Stimulated activated CD8-positive, alpha-beta memory T cell treated with anti-CD3 and anti-CD28 coated beads, Interleukin-2, amount 100 ng/mL, for 1 hour (primary cell): Measurements from ENCODE around the gene PSAP.

ENCODE experiments used
- DNase-seq, 2 donors: peaks; one replicate each; pipeline ENCODE4 v3.0.0-alpha.2; 2020; ENCODE audit warnings: low read depth in 2 of 2

PSAP gene

DNA sequence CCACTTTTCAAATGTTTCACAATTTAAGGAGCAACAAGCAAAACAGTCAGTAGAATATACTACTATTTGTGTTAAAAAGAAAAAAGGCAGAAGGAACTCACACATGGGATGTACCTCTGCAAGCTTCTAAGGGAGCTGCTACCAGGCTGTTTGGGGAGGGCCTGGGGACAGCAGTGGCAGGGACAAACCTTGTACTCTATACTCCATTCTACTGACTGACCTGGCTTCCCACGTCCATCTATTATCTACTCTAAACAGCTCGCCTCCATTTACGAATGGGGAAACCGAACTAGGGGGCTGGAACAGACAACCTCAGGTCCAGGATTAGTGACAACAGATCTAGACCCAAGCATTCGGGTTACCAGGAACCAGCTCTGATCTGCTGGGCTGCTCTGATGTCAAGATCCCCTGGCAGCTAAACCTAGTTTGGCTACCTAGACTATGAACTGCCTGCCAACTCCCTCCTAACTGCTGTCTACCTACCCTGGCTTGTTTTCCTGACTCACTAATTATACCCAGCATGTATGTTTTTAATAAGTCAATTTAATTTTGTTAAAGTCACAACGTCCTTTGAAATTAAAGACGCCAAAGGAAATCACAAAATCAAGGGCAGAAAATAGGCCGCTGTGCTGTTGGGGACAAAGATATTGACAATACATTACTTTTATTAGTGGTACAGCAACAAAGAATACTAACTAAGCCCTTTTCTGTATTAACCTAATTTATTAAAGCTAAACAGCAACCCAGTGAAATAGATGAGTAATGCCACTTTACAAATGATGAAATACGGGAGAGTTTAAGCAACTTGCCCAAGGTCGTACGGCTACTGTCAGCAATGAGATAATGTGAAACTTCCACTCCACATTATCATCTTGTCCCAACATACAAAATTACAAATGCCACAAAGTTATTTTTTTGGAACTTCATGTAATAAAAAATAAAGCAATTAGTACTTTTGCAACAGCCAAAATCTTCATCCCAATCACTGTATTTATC, 5.3 kb downstream of the PSAP start:
- DNase-seq: no peak

DNA sequence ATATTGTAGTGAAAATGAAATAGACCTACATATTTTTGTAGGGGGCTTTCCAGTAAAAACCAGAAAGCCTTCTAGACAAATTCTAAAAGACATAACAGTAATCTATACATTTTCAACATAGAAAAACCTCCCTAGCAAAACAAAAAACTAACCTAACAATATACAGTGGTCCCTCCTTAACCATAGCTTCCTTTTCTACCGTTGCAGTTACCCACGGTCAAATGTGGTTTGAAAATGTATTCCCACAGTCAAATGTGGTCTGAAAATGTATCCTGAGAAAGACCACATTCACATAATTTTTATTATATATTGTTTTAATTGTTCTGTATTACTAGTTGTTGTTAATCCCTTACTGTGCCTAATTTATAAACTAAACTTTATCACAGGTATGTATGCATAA, 6.4 kb downstream of the PSAP start:
- DNase-seq: no peak

DNA sequence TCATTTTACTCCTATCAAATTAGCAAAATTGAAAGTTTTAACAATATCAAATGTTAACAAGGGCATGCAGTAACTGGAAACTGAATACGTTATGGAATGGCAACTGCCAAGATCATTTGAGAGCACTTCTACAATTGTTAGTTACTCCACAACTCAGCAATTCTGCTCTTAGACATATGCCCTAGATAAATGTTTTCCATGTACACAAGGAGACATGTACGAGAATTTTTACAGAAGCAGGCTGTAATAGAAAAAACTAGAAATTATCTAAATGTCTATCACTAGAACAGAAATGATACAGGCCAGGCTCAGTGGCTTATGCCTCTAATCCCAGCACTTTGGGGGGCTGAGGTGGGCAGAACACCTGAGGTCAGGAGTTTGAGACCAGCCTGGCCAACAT, 7.0 kb downstream of the PSAP start:
- no peak for DNase-seq

DNA sequence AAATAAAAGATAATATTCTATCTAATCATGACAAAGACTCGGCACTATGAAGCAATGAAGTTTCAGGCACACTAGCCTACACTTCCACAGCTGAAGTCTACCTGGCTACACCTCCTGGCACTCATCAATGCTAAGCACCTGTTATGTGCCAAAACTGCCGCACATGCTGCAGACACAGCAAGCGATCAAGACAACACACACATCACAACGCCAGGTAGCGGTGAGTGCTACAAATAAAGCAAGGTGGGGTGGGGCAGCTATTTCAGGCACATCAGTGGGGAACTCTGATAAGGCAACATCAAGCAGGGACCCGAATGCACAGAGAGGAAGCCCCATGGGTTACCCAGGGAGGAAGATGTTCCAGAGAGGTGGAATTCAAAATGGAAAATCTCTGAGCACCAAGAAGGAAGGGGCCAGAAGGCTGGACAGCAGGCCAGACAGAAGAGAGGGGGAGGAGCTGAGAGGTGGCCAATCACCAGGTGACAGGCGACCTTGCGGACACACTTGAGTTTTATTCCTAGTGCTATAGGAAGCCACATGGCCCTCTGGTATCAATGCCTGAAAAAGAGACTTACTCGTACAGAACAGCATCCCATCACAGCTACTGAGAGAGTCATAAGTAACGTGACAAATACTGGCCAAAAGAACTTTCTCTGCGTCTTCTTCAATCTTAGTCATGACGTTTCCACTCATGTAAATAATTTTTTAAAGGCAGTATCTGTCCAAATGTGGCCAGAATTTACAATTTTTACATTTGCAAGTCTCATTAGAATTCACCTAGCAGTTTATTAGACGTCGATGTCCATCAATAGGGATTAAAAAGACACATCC, 8.0 kb downstream of the PSAP start:
- DNase-seq: no peak

DNA sequence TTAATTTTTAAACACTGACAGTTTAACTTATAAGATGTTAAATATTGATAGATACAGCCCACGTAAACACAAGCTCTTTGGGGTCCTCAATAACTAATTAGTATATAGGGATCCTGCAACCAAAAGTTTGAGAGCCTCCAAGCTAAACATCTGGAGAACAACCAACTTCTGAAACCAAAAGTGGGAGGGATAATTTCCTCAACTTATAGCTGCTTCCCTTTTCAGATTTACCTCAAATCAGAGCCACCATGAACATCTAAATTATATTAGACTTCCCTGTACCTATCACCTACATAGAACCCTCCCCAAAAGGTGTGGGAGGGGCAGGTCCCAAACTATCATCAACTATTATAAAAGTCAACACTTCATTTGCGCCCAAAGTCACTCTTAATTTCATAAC, 8.6 kb downstream of the PSAP start:
- no peak for DNase-seq

DNA sequence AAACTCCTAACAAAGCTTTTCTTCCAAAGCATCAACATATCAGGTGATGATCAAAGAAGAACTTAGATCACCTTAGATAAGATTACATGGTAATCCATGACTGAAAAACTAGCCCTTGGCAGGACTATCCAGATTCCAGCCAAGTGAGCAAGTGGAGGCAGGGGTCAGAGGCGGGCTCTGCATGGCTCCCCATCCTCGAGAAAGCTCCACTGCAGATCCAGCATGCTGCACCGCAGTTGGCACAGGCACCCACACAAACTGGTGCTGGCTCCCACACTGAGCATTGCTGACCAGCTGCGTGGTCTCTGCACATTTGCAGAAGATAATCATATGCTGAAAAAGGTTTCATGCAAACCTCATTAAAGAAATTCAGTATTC, 10.1 kb downstream of the PSAP start:
- DNase-seq: no peak

DNA sequence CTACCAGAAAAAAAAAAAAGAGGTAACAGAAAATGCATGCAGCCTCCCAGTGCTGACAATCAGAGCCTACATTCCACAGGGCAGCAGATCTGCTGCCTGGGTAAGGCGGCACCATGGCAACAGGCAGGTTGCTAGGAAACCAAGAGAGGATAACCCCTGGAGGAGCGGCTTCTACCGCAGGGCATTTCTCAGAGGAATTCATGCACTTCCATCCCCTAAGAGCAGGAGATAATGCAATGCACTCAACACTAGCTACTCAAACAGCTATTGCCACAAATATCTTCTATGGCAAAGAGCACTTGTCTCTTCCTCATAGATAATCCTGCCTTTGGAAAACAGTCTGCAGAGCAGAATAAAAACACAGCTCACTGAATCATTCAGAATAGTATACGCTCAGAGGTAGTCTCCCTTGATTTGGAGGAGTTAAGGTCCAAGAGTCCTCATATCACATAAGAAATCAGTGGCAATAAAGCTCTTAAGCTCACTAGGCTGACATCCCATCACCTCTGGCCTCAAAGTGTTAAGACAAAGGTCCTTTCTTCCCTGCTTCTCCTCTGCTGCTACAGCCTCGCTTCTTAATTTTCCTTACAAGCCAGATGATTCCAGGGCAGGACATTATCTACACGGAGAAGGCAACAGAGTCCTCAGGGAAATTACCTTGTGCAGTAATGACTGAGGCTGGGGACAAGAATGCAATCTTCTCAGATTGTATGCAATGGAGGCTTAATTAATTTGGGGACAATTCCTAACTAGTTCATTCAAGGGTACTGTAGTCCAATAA, 10.7 kb downstream of the PSAP start:
- no peak for DNase-seq

DNA sequence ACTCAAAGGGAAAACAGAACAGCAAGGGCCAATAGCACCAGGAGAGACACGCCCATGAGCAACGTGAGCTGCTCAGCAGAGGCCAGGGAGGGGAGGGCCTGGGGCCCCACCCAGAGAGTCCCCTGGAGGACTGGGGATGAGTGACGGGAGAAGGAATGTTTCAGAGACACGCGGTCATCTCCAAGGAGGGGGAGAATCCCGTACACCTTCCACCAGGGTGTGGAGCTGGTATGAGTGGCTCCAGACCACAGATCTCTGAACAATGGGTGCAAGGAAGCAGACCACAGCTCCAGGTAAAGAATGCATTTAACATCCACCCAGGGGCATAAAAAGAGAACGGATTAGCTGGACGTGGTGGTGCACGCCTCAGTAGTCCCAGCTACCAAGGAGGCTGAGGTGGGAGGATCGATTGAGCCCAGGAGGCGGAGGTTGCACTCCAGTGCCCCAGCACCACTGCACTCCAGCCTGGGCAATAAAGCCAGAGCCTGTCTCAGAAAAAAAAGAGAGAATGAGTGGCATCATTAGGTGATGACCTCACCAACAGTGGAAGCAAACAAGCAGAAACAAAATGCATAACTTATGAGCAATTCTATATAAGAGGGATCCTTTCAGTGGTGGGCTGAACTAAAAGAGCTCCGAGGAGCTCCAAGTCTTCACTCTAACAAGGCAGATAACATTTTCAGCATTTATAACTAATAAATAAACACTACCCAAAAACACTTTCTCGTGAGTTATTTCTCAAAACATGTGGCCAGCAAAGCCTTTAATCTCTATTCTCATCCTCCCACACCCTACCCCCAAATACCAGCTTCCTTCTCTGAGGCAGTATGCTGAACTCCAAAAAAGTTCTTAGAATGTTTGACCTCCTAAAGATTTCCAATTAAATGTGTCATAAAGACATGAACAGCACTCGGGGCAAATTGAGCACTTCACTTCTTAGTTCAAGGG, 12.5 kb downstream of the PSAP start:
- no peak for DNase-seq

DNA sequence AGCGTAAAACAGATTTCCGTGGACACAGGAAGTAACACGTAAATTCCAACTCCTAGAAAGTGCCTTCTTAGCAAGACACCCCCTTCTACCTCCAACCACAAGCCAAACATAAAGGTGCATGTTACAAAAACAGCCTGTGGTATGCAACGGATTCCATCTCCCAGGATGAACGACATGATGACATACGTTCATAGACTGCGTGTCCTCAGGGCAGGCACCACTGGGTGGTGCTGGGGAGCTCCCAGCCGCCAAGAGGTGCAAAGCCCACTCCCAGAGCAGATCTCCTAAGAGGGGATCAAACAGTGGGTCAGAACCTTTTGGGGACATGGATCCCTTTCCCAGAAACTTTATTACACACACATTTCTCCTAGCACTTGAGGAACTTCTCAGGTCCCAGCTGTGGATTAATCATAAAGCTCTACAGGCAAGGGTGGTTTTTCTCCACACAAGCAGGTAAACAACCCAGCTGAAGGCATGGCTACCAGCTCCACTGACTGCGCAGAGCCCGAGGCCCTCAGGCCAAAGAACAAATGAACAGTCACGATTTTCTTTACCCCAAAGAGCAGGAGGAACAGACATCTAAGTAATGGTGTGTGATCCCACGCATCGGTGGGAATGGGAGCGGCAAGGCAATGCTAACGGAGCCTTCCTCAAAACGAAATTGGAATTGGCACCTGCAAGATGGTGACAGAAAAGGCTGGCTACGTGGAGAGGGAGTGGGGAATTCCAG, 13.8 kb downstream of the PSAP start:
- no peak for DNase-seq

DNA sequence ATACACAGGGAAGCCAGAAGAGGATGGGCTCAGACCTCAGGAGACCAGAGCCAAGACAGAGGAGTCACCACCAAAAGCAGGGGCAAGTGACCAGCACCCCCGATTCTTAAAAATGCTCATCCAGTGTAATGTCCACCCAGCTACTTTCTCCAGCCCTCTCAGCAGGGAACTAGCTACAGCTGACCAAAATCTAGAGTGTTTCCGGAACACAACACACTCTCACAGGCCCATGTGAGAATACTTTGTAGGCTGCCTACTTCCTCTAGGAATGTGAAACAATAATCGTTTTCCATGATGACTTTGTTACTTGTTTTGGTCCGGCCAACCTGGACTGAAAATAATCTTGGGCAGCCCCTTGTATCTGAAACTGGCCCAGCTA, 14.5 kb downstream of the PSAP start:
- DNase-seq: no peak

DNA sequence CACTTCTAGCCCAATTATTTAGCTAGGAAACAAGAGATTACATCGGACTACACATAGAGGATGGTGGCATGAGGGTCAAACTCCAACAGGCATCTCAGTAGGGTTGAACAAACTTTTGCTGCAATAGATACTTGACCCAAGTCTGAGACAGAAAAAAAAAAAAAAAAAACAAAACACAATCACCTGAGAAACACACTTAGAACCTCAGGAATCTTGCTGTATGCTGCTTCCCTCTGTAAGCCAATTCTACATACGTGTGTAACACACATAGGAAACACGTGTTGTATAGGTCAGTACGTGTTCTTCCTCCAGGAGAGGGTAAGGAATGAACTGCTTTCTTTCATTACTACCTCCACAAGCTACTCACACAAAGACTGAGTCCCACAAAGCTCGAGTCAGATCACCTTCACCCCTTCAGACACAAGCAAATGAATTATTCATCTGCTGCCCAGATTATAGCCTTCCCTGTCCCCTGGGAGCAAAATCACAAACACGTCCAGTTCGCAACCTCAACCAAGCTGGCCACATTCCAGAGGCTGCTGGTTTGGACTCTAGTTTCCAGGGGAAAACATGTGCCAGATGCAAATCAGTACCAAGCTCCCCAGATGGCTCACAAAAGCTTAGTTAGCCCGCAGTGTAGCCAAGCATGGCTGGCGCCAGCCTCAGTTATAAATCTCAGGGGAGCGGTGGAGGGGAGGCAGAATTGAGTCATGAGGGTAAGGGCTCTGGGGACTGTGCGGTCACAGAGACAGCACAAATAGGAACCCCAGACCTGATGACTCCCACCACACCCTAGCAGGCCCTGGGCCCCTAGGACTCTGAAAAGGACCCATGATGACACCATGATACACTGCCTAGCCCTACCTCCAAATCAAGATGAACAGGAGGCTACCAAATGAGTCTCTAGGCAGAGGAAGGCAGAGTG, 15.1 kb downstream of the PSAP start:
- no peak for DNase-seq

DNA sequence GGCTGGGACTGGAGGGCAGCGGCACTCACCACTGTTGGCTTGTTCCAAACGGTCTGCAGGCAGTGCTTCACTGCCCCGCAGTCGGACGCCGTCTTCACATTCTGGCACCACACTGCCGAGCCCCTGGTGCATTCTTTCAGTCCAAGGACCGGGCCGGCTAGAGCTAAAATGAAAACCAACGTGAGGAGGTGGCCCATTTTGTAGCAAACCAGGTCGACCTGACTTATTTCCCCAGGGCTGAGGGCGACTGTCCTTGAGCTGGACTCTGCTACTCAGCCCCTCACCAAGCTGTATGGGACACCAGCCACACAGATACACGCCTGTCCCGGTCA, 16.7 kb downstream of the PSAP start:
- DNase-seq: no peak

DNA sequence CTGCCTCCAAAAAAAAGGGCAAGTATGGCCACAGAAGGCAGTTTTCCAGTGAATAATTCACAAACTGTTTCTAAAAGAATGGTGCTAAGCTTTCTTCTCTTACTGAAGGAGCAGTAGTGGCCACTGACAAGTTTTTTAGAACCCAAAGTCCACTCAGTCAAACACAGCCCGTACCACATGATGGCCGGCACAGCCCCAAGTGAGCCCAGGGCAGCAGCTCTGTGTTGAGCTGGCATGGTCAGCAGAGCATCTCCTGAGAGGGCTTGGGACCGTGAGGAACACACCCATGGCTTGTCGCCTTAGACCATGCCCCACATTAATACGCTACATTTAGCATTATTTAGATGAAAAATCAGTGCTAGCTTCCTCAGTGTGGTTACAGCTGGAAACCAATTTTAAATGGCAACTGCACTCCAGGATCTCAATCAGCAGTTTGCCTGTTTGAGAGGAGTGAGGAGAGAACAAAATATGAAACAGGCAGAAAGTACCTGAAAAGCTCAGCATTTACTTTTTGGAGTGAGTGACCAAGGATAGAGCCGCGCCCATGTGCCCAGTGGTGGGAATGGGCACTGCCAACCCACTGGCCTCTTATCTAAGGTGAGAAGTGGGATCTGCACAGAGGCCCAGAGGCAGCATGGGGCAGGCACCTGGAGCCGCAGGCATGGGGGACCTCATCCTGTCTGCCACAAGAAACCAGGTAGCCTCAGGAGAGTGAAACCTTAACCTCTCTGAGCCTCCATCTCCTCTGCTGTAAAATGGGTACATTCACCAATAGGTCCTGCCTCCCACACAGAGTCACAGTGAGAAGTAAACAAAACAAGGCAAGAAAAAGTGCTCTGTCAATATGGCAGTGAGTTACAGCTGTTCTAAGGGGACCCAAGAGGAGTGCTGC, 17.4 kb downstream of the PSAP start:
- no peak for DNase-seq

DNA sequence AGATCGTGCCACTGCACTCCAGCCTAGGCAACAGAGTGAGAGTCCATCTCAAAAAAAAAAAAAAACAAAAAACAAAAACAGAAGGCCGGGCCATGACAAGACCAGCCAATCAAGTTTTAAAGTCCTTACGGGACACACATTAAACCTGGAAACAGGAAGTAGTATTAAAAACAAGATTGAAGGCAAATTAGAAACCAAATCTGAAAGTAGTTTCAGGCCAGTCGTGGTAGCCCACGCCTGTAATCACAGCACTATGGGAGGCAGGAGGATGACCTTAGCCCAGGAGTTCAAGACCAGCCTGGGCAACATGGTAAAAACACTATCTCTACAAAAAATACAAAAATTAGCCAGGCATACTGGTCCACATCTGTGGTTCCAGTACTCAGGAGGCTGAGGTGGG, 18.1 kb downstream of the PSAP start:
- DNase-seq: no peak

DNA sequence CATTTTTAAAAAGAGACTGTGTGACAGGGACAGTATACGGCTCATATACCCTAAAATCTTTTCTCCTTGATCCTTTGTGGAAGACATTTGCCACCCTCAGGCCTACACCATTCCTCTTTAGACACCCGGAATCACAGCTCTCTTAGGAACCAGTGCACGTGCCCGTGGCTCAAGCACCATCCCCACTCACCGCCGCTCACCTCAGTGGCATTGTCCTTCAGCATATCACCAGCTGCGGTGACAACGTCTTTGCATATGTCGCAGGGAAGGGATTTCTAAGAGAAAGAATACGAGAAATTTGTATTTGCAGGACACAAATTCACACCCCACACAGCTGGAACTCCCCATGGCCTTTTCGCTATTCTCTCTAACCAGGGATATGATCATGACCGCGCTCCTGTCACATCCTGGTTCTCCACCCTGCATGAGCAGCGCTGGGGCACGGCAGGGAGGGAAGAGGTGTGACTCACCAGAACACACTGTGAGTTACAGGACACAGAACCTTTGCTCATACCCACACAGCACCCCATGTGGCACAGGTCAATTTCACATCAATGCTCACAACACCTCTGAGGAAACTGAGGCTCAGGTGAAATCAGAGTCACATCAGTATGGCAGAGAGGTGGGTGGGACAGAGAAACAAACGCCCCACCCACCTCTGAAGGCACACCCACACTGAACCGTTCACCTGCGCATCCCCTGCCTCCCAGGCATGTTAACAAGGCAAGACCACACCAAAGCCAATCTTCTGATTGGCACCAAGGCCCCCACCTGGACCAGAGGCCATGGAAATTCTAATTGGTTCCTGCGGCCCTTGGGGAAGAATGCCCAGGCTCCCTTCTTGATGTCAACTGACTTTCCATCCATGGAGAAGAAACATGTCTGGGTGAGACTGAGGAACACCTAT, 19.2 kb downstream of the PSAP start:
- DNase-seq: no peak

DNA sequence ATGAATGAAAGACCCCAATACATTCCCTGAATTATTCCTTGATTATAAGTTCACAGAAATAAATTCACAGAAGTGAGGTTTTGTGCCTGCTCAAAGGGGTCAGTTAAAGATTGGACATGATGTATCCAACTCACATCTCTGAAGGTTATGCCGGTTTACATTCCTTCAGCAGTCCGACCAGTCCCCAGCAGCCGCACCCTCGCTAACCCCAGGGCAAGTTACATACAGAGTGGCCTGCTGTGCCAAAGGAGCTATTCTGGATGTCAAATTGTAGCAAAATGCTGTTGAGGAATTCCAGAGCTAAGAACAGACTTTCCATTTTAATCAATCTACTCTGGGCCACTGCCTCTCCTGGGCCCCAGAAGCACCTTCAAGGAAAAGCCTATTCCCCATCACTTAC, 20.3 kb downstream of the PSAP start:
- no peak for DNase-seq

DNA sequence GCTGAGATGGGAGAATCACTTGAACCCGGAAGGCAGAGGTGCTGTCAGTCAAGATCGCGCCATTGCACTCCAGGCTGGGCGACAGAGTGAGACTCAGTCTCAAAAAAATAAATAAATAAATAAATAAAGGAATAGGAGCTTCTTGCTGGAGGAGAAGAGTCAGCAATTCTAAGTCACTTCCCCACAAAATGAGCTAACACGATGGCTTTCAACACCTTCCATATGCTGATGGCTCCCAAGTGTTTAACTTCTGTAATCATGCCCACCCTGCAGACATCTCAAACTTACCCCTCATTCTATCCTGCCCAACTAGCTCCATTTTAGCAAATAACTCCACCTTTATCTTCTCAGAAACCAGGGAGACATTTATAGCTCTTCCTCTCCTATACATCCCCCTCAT, 21.2 kb downstream of the PSAP start:
- no peak for DNase-seq
